Fibroblast of skin of back (primary cell): Measurements from ENCODE around the gene S100A6.
"Not testable (repeated sequence)": the region's sequence is repeated elsewhere in the genome, so short reads cannot be mapped to it uniquely, and the experiment has no call there.

Experiments
- DNase-seq: peaks from one replicate; pipeline ENCODE4 v3.0.0-alpha.2; 2013

S100A6 gene

DNA sequence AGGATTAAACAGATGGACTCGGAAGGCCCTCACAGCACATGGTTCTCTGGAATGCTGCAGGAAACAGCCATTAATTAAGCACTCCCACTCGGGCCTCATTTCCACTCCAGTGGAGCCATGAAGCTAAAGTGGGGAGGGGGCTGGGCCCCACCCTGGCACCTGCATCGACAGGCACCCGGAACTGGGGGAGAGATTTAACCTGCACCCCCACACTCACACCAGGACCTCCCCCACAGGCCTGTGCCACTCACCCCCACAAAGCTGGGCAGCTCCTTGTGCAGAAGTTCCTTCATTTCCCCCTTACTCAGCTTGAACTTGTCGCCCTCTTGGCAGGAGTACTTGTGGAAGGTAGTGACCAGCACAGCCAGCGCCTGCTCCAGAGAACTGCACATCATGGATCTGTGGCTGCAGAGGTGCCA is 27.7 kb upstream of the S100A6 start:
- no peak for DNase-seq

DNA sequence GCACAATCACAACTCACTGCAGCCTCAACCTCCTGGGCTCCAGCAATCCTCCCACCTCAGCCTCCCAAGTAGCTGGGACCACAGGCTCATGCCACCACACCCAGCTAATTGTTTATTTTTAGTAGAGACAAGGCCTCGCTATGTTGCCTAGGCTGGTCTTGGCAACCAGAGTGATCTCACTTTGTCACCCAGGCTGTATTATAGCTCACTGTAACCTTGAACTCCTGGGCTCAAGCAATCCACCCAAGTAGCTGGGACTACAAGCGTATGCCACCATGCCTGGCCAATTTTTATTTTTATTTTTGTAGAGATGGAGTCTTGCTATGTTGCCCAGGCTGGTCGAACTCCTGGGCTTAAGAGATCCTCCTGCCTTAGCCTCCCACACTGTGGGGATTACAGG is 26.2 kb upstream of the S100A6 start:
- not testable (repeated sequence) for DNase-seq

DNA sequence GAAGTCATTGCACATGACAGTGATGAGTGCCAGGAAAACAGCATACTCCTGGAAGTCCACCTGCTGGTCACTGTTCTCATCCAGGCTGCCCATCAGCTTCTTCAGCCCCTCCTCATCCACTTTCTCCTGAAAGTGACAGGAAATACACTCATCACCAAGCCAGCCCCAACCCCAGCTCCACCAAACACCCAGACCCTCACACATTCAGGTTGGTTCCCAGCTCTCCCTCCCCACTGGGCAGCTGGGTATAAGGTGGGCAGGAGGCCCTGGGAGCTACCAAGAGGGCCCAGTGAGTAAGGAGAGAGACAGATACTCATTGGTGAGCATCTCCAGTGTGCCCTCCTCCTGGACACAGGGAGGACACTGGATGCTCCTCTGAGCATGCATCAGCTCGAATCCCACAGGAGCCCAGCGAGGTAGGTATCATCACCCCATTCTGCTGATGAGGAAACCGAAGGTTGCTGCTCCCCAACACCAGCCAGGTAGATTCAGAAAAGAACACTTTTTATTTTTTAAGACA is 25.7 kb upstream of the S100A6 start:
- no peak for DNase-seq

DNA sequence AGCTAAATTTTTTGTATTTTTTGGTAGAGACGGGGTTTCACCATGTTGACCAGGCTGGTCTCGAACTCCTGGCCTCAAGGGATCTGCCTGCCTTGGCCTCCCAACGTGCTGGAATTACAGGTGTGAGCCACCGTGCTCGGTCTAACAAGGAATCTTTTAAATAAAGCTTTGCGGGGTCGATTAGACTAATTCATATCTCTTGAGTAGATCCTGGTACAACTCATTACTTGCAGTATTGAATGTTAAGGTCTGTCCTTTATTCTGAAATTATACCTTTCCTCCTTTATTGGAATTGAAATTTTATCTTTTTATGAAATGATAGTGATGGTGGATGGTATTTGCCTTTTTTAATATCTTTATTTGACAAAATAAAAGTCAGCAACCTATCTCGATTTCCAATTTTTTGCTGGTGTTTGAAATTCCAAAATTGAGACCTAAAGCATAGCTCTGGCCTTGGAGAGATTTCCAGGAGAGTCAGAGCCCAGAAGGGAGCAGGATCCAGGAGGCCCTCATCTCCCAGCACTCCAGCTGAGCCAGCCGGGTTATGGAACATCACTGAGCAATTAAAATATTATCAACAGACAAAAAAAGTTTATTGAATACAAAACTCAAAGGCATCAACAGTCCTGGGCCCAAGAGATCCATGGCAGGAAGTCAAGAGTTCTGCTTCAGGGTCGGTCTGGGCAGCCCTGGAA is 25.1 kb upstream of the S100A6 start:
- no peak for DNase-seq

DNA sequence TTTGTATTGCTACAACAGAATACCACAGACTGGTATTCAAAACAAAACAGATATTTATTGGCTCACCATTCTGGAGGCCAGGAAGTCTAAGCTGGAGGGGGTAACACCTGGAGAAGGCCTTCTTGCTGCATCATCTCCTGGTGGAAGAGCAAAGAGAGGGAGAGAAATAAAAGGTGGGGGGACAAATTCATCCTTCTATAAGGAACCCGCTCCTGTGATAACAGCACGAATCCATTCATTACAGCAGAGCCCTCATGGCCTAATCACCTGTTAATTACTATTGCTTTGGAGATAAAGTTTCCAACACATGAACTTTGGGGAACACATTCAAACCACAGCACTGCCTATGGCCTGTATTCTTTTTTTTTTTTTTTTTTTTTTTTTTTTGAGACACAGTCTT is 24.4 kb upstream of the S100A6 start:
- no peak for DNase-seq

DNA sequence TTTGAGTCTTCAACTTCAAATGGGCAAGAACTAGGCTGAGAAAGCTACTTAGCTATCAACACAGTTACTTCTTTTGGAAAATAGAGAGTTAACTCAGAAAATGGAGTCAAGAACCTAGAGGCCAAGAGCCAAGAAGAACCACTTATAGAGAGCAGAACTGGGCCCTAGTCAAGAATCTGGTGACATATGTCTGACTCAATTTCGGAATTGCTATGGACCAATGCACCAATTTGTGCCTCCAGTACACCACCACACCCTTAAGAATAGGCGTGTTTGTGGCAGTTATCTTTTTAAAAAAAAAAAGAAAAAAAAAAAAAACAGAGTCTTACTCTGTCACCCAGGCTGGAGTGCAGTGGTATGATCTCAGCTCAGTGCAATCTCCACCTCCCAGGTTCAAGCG is 22.1 kb upstream of the S100A6 start:
- no peak for DNase-seq

DNA sequence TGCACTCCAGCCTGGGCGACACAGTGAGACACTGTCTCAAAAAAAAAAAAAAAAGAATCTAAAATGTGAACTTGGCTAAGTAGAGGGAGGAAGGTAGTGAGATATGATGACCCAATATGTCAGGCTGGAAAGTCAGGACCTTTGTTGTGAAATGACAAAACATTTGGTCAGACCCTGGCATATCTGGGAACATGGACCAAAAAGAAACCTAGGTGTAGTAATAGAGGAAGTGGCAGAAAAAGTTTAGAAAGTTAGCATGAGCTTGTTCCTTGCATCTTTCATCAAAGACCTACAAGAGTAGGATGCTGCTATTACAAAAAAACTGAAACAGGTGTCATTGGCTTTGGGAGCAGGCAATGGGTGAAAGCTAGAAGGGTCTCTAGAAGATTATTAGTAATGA is 20.6 kb upstream of the S100A6 start:
- DNase-seq = no peak

DNA sequence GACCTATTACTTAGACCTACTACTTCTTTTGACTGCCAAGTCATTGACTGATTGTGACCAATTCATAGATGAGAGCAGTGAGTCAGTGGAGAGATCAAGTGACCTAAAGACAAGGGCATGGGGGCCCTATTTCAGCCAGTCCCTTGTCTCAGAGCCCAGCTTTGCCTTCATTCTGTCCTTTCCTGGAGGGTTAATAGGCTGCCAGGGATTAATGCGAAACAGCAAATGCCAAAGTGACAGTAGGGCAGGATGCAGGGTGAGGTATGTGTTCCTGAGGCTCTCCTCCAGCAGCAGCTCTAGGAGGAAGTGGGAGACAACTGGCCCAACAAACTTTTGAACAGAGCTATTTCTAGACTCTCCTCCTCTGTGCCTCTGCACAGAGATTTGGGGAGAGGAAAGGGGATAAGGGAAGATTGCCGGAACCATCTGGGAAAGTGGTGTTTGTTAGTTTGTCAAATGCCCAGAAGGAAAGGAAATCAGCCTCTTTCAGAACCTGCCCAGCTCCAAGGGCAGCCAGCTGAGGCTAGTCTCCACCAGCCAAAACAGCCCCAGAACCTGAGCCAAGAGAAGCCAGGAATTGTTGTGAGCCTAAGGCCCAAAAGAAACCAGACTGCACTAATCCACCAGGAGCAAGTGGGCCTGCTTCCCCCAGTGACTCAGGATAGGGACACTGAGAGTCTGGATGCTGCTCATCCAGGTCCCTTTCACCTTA is 18.2 kb upstream of the S100A6 start:
- DNase-seq = peak; percentile 29

DNA sequence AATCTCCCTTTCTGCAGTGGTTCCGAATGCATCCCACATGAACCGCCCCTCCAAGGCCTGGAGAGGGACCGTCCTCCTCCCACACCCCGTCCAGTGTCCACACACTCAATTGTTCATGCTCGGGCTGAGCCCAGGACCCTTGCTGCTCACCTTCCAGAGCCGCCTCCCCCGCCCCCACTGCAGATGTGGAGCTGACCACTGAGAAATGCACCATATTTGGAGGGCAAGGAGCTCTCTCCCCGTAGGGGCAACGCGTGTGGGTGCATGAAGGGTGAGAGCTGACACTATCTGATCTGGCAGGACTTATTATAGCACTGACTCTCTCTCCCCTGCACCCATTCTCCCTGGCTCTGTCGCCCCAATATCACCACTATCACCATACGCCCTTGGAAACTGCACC is 17.3 kb upstream of the S100A6 start:
- DNase-seq = no peak

DNA sequence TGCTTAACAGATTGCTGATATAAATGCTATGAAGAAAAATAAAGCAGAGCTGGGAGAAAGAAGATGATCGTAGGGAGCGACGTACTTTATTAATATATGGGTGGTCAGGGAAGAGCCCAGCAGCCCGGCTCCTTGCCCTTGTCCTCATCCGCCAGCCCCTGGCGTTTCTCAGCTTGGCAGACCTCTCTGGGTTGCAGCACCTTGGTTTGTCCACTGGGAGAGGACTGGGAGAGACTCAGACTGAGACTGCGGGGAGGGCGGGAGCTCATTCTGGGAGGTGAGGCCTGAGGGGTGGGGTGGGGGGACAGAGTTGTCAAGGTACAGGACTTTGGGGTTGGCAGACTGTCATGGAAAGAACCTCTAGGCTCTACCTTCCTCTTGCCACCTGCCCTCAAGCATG is 16.5 kb upstream of the S100A6 start:
- DNase-seq = no peak

DNA sequence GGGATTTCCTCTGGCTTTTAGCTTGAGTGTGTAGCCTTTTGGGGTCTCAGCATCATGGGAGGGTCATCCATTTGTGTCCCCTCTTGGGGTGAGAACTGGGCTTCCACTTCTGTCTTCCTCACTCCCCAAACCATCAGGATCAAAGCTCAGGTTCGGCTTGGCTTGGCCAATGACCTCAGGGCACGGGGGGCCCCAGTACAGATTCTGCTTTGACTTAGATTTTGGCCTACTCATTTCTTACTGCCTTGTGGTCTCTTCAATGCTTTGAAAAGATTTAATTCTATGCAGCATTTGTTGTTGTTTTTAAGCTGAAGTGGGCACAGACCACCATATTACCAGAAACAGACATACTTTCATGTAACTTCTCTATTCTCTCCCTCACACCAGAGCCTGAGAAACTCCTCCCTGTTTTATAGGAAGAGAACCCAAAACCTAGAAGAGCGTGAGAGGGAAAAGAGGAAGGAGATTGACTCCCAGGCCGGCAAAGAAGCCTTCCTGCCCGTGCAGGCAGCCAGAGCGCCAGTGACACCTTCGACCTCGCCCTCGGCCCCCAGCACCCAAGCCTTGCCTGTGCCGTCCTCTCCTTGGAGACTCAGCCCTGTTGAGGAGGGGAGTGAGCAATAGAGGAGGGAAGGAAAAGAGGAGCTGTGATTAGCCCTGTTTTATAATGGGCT is 15.2 kb upstream of the S100A6 start:
- DNase-seq = no peak

DNA sequence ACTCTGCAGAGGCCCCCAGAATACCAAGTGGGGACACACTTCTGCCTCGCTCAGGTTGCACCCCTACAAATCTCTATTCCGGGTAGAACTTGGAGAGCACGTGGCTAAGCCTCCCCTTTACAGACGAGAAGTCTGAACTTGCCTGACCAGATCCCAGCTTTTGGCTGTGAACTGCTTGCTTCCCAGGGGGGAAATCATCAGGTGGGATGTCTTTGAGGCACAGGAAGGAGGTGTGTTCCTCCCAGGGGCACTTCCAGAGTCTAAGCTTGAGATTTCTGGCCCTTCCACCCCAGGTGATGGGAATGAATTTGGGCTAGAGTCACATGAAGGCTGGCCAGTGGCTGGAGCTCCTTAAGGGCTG is 14.6 kb upstream of the S100A6 start:
- DNase-seq = no peak

DNA sequence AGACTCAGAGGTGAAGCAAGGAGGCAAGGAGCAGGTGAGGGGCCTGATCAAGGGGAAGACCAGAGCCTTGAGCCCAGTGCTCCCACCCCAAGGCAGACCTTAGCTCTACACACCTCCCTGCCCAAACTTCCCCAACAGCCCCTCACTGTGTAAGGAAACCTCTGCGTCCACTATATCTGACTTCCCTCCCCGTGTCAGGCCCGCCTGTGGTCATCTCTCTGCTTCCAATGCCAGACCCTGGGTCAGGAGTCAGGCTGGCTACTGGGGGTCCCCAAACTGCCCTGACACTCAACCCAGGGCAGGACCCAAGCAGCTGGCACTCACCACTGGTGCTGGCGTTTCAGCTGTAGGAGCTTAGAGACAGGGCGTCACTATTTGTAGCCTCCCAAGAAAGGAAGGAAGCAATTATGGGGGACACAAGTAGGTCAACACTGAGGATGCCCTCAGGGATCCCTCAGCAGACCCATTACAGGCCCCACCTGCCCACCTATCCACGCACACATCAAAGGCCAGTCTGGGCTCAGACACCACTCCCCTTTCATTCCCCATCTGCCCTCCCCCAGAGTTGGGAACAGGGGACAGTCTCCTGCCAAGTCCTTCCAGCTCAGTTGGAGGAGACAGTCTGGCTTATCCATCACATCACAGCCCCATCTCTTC is 14.1 kb upstream of the S100A6 start:
- no peak for DNase-seq

DNA sequence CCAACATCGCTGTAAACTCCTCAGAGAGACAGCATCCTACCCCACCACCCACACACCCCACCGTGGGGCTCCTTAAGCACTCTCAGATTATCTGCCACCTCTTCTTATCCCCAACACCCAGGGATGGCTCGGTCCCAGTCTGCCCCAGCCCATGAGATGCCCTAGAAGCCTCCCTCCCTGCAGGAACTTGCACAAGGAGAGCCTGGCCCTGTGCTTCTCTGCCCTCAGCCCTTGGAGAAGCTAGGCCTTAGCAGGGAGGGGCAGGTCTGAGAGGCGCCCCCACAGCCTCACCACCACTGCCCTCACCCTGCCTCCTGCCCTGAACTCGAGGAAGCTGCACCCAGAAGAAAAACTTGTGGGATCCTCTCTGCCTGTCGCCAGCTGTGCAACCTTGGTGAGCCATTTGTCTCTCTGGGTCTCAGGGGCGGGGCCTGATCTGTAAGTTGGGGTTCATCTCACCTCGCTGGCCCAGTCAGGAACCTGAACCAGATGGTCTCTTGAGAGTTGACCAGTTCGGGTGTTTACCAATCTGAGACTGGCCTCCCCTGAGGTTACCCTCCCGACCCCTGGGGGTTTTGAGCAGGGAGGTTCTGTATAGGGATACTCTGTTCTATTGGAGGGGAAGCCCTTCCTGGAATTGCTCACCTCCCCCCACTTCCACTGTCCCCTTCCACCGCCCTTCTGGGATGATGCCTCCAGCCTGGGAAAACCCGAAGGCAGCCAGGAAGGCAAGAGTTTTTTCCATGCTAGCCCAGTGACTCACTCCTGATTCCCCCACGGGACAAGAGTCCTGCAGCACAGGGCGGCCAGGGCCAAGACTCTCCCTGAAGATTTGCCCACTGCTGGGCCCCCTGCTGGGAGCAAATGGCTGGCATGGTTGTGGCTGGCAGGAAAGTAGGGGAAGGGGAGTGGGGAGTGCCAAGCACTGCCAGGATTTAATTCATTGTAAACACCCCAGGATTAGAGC is 13.2 kb upstream of the S100A6 start, which contains the start of gene S100A3:
Gene S100A3 (minus strand): TSS at position 537 of the 967 bp plus-strand sequence. CDS start 773 bp downstream, outside the sequence.
- peak; percentile 98 for DNase-seq

DNA sequence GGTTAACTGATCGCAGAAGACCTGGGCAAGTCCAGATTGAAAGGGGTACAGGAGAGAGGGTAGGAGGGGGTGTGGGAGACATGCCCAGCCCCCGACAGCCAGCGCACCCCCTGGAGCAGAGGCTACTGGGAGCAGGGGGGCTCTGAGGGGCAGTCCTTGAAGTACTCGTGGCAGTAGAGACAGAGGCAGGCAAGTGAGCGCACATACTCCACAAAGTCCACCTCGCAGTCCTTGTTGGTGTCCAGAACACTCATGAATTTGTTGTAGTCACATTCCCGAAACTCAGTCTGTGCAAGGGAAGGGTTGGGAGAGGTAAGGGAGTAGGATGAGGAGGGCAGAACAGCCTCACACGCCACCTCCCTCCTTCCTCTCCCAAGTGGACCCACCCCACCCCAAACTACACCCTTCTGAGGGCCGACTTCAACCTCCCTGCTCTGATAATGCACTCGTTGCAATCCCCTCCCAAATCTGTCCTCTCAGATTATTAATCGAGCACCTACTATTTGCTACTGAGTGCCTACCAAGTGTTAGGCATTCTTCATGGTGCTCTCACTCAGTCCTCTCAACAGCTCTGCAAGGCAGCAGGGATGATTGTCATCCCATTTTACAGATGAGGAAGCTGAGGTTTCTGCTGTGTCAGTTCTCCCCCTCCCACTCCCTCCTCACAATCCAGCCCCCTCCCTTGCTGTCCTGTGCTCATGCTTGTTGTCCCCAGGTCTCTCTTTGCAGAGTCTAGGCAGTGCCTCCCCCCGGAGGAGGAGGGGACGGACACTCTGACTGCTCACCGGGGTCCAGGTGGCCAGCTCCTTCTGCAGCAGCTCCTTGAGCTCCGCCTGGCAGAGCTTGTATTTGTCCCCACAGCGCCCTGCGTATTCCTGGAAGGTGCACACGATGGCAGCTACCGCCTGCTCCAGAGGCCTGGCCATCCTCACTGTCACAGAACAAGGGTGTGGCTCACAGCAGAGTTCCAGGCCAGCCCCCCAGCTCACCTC is 12.1 kb upstream of the S100A6 start:
- no peak for DNase-seq

DNA sequence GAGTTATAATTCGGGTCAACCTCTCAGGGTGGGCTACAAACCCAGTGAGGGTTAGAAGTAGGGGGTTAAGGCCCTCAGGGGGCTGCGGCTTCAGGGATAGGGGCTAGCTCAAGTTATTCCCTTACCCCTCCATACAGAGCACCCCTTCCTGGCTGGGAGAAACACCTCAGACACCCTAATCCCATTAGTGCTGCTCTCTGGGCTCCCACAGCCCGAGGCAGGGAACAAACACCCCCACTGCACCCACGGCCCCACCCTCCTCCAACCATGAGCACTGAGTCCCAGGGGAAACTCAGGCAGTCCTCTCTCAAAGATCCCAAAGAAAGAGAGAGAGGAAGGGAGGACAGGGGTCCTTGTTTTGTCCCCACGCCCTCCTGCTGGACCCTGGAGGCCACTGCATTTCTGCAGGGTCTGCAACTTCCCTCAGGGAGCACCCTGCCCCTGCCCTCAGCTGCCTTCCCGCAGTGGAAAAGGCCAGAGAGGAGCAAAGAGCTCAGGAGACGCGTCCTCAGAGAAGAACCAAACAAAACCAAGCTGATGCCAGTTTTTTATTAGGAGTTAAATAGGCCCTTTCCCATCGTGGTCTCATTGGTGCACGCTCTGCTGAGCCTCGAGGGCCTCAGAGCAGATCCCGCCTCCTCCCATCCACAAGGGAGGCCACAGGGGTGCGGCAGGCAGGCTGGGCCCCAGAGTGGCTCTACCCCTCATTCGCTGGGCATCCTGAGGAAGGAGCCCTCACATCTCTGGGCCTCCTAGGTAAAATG is 11.2 kb upstream of the S100A6 start:
- DNase-seq = peak; percentile 33

DNA sequence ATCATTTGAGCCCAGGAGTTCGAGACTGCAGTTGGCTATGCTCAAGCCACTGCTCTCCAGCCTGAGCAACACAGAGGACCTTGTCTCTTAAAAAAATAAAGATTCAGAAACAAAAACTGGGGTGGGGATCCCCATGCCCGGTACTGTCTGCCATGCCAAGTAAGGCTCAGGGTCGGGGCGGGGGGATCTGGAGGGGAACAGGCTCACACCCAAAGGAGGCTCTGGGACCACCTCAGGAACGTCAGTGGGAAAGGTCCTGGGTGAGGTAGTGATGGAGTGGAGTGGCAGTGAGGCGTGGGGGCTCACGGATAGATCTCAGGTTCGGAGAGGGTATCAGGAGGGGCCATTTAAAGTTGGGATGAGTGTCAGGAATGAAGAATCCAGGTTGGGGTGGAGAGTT is 10.6 kb upstream of the S100A6 start:
- no peak for DNase-seq

DNA sequence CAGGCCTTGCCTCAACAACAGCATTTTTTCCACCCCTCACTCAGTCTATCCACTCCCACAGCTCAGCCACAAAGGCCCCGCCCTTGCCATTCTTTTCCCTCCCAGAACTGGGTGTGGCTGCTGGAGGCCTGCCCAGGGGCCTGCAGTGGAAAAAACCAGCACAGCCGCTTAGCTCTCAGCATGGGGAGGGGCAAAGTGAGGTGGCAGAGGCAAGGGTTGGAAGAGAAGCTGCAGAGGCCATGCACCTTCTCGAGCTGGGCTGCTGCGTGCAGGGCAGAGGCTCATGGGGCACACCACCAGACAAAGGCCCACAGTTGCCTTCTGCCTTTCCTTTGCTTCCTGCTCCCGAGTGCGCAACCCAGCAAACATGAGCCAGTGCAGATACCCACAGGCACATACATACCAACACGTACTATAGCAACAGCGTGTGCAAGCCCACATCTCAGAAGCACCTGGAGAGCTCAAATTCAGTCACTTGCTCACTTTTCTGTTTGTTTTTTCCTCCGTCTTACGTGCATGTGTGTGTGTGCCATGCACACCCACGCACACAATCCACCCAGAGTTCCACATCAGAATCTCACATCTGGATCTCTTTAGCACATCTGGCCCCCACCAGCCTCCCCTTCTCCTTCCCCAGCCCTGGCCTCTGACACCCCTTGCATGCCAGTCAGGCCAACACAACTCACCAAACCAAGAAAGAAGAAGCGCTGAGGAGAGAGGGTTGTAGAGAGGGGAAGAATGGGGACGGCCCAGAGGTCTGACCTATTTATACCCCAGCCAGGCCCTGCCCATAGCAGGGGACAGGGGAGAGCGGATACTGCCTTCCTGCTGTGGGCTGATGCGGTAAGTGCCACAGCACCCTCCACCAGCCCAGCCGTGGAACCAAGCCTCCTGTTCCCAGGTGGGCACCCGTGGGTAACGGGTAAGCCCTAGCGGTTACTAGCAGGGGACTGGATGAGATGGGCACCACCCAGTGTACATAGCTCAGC is 9.6 kb upstream of the S100A6 start, which contains the start of gene S100A4:
Gene S100A4 (minus strand): TSS at position 740 of the 989 bp plus-strand sequence. CDS start 1,012 bp downstream, outside the sequence.
- peak; percentile 97 for DNase-seq
